Epidermal melanocyte (primary cell): Measurements from ENCODE around the gene SENP2.

ENCODE experiments used
- DNase-seq: peaks from one replicate; pipeline ENCODE4 v3.0.0; 2011; ENCODE audit warnings: low spot score; ENCODE audit not compliant: insufficient read length

Gene SENP2

GRCh38 chr3:185678027-185678426 is 91.9 kb downstream of the SENP2 start:
- no peak for DNase-seq

- DNase-seq: no peak
Measured at GRCh38 chr3:185680231-185680630, 94.1 kb downstream of the SENP2 start.
